WTC11 (cell line): ENCODE results near the gene TRPC4AP. TPM values are rescaled to one million over a fixed set of nuclear protein-coding genes. Genes with fewer than 3 reads are reported as not detected.

Experiments used
- ATAC-seq: fragments of 200-7000 bp; cut with Tn5 transposase; 2 replicates; pipeline ENCODE4 v1.10.0; 2021; ENCODE audit warnings: mild to moderate bottlenecking, moderate library complexity
- CTCF ChIA-PET: fragments of 300-600 bp; sonication (Branson Sonifier 250); formaldehyde crosslinking; loops from one replicate; lab custom pipeline; 2021; ENCODE audit warnings: antibody characterized with exemption; lab: Charles Lee
- POLR2A ChIA-PET: fragments of 350-600 bp; sonication (Branson Sonifier 250); formaldehyde crosslinking; loops from one replicate; lab custom pipeline; 2021; ENCODE audit warnings: antibody characterized with exemption; lab: Charles Lee
- DNase-seq: peaks from one replicate; pipeline ENCODE4 v3.0.0; 2021; ENCODE audit warnings: low spot score
- H3K27ac Mint-ChIP-seq: 2 replicates; pipeline ENCODE4 v1.8.0; 2021; ENCODE audit warnings: mixed read lengths
- H3K27me3 Mint-ChIP-seq: 2 replicates; pipeline ENCODE4 v1.8.0; 2021; ENCODE audit warnings: low read depth, mild to moderate bottlenecking, moderate library complexity, mixed read lengths
- H3K36me3 Mint-ChIP-seq: 2 replicates; pipeline ENCODE4 v1.8.0; 2021; ENCODE audit warnings: mixed read lengths
- H3K4me1 Mint-ChIP-seq: 2 replicates; pipeline ENCODE4 v1.8.0; 2022; ENCODE audit warnings: mixed read lengths
- H3K4me3 Mint-ChIP-seq: 2 replicates; pipeline ENCODE4 v1.8.0; 2021; ENCODE audit warnings: mild to moderate bottlenecking, moderate library complexity, mixed read lengths
- H3K9me3 Mint-ChIP-seq: 2 replicates; pipeline ENCODE4 v1.8.0; 2021; ENCODE audit warnings: mixed read lengths
- ATF1 ChIP-seq: sonication (generic); formaldehyde crosslinking; IDR thresholded peaks from 2 replicates; pipeline ENCODE4 v1.8.1; 2023; ENCODE audit warnings: mild to moderate bottlenecking, moderate library complexity, missing genetic modification reagents
- CREB1 ChIP-seq: sonication (generic); formaldehyde crosslinking; IDR thresholded peaks from 2 replicates; pipeline ENCODE4 v1.8.0; 2023; ENCODE audit warnings: mild to moderate bottlenecking, missing genetic modification reagents
- ELF4 ChIP-seq: sonication (generic); formaldehyde crosslinking; IDR thresholded peaks from 2 replicates; pipeline ENCODE4 v1.8.1; 2022; ENCODE audit warnings: low read depth, mild to moderate bottlenecking, moderate library complexity, missing genetic modification reagents
- FOXJ3 ChIP-seq: sonication (generic); formaldehyde crosslinking; IDR thresholded peaks from 2 replicates; pipeline ENCODE4 v1.9.0; 2021; ENCODE audit warnings: missing genetic modification reagents, mild to moderate bottlenecking, borderline replicate concordance
- FOXP1 ChIP-seq: sonication (generic); formaldehyde crosslinking; IDR thresholded peaks from 2 replicates; pipeline ENCODE4 v1.8.0; 2022; ENCODE audit warnings: missing genetic modification reagents, mild to moderate bottlenecking, moderate library complexity, borderline replicate concordance
- RELA ChIP-seq: sonication (generic); formaldehyde crosslinking; IDR thresholded peaks from 2 replicates; pipeline ENCODE4 v1.8.1; 2022; ENCODE audit warnings: missing genetic modification reagents, mild to moderate bottlenecking, borderline replicate concordance
- SMAD3 ChIP-seq: sonication (generic); formaldehyde crosslinking; IDR thresholded peaks from 2 replicates; pipeline ENCODE4 v1.8.0; 2022; ENCODE audit warnings: missing genetic modification reagents, mild to moderate bottlenecking, borderline replicate concordance
- SMAD4 ChIP-seq: sonication (generic); formaldehyde crosslinking; IDR thresholded peaks from 2 replicates; pipeline ENCODE4 v1.8.0; 2022; ENCODE audit warnings: mild to moderate bottlenecking, missing genetic modification reagents
- SOX15 ChIP-seq: fragments of 250-450 bp; sonication (Bioruptor Pico); IDR thresholded peaks from 2 replicates; pipeline ENCODE4 v1.9.0; 2021; ENCODE audit warnings: mild to moderate bottlenecking
- ZNF263 ChIP-seq: sonication (generic); formaldehyde crosslinking; IDR thresholded peaks from 2 replicates; pipeline ENCODE4 v1.8.1; 2022; ENCODE audit warnings: low read depth, mild to moderate bottlenecking, moderate library complexity, missing genetic modification reagents
- ZNF317 ChIP-seq: sonication (generic); formaldehyde crosslinking; IDR thresholded peaks from 2 replicates; pipeline ENCODE4 v1.8.1; 2023; ENCODE audit warnings: low read depth, mild to moderate bottlenecking, moderate library complexity, missing genetic modification reagents, borderline replicate concordance
- total RNA-seq: library from RNA; stranded (reverse); gene quantifications from 3 replicates; pipeline ENCODE4 v1.2.3, GENCODE V29; 2021
- TF ChIP-seq, protein P1 (sequence below): sonication (generic); formaldehyde crosslinking; IDR thresholded peaks from 2 replicates; pipeline ENCODE4 v1.8.1; 2023; ENCODE audit warnings: mild to moderate bottlenecking, missing genetic modification reagents, borderline replicate concordance
- TF ChIP-seq, protein P2 (sequence below): sonication (generic); formaldehyde crosslinking; IDR thresholded peaks from 2 replicates; pipeline ENCODE4 v1.8.1; 2022; ENCODE audit warnings: low read depth, missing genetic modification reagents, borderline replicate concordance
- TF ChIP-seq, protein P3 (sequence below): fragments of 250-450 bp; sonication (Bioruptor Pico); IDR thresholded peaks from 2 replicates; pipeline ENCODE4 v2.1.2; 2022; ENCODE audit warnings: mild to moderate bottlenecking, moderate library complexity
- TF ChIP-seq, protein P4 (sequence below): sonication (generic); formaldehyde crosslinking; conservative IDR thresholded peaks from 2 replicates; pipeline ENCODE4 v1.8.1; 2023; ENCODE audit warnings: mild to moderate bottlenecking, low read depth, missing genetic modification reagents, moderate library complexity
- TF ChIP-seq, protein P5 (sequence below): fragments of 250-450 bp; sonication (Bioruptor Pico); IDR thresholded peaks from 2 replicates; pipeline ENCODE4 v1.9.0; 2021; ENCODE audit warnings: mild to moderate bottlenecking

The TRPC4AP gene
- total RNA-seq, 1 experiment from 2014 or later: 73.8 TPM

DNA sequence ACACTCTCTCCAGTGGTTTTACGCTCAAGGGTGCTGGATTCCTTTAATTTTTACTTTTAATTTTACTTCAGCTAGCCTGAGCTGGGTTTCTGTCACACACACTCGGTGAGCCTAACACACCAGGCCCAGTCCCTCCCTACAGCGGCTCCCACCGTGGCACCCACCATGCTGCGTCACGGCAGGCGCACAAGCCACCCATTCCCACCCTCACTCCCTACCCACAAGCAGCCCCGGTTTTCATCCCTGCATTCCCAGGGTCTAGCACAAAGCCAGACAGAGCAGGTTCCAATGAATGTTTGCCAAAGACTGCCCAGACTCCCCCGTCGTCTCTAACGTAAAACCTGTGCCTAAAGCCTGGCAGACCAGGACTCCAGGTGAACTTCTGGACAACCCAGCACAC, 86.6 kb downstream of the TRPC4AP start:
- ChIA-PET CTCF (no interaction called here), POLR2A (no interaction called here)
- Mint-ChIP-seq H3K27me3 (no peaks in the 10 kb centered on the region), H3K36me3 (peaks cover 68% of the 10 kb centered on the region), H3K27ac (0 out of 2 replicates have a peak overlapping the region, but pooled peaks have one; percentile 36), H3K4me1 (no peaks in the 10 kb centered on the region), H3K4me3 (no peak overlapping the region), H3K9me3 (no peaks in the 10 kb centered on the region)
- DNase-seq (peak; percentile 1), ATAC-seq (no peak)
- TF ChIP-seq SMAD4 (CRISPR knock-in tag) (no peak), ATF1 (CRISPR knock-in tag) (no peak), SMAD3 (no peak), CREB1 (CRISPR knock-in tag) (no peak)

DNA sequence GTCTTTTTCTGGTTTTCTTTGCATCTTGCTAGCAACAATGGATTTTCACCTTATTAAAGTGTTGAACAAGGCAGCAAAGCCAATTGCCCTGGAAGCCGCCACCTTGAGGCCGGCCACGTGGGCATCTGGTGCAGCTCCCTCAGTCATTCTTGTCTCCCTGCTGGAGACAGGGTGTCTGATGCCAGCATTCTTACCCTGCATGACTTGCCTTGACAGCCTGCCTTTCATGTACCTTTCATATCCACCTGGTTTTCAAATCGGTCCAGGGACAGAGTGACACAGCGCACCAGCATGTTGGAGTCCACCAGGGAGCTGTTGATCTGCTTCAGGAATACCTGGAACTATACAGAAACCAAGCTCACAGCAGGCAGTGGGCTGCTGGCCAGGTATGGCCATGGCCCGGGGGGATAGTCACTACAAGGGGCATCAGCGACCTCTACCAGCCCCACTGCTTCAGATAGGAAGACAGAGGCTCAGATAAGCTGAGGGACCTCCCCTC, 87.1 kb downstream of the TRPC4AP start:
- CTCF ChIA-PET: no interaction called here
- TF ChIP-seq FOXP1 (CRISPR knock-in tag) (no peak), ELF4 (CRISPR knock-in tag) (no peak)
- TF ChIP-seq, all 79 proteins: peak for 0
- Mint-ChIP-seq H3K4me1 (no peaks in the 10 kb centered on the region), H3K36me3 (peaks cover 70% of the 10 kb centered on the region), H3K27ac (no peak overlapping the region), H3K9me3 (no peaks in the 10 kb centered on the region), H3K4me3 (no peak overlapping the region), H3K27me3 (no peaks in the 10 kb centered on the region)
- peak; percentile 5 for DNase-seq
- POLR2A ChIA-PET: no interaction called here
- no peak for ATAC-seq

DNA sequence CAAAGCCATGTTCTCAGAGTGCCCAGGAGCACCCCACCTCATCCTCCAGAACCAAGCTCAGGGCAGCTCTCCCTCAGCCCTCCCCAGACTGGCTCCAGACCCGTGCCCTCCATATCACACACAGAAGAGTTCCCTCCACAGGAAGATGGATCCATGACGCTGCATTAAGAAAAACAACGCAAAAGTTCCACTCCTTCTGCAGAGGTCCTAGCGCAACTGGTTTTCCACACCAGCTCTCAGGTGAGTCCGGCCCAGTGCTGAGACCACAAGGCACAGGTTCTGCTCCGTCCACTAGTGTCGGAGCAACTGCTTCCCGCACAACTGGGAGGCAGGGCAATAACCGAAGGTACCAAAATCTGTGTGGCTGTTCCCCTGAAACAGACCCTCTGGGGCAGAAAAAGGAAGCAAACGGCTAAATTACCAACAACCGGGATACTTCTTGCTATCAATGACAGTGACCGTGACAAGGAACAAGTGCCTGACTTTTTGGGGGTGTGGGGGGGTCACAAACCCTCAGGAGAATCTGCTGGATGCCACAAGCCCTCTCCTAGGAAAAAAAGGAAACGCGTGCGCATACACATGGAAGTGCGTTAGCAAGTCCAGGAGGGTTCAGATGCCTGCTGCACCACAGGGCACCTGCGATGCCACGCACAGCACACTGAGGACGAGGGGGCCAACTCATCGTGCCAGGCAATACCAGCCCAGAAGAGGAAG, 87.7 kb downstream of the TRPC4AP start:
- DNase-seq (peak; percentile 5), ATAC-seq (no peak)
- TF ChIP-seq, protein P1, sequence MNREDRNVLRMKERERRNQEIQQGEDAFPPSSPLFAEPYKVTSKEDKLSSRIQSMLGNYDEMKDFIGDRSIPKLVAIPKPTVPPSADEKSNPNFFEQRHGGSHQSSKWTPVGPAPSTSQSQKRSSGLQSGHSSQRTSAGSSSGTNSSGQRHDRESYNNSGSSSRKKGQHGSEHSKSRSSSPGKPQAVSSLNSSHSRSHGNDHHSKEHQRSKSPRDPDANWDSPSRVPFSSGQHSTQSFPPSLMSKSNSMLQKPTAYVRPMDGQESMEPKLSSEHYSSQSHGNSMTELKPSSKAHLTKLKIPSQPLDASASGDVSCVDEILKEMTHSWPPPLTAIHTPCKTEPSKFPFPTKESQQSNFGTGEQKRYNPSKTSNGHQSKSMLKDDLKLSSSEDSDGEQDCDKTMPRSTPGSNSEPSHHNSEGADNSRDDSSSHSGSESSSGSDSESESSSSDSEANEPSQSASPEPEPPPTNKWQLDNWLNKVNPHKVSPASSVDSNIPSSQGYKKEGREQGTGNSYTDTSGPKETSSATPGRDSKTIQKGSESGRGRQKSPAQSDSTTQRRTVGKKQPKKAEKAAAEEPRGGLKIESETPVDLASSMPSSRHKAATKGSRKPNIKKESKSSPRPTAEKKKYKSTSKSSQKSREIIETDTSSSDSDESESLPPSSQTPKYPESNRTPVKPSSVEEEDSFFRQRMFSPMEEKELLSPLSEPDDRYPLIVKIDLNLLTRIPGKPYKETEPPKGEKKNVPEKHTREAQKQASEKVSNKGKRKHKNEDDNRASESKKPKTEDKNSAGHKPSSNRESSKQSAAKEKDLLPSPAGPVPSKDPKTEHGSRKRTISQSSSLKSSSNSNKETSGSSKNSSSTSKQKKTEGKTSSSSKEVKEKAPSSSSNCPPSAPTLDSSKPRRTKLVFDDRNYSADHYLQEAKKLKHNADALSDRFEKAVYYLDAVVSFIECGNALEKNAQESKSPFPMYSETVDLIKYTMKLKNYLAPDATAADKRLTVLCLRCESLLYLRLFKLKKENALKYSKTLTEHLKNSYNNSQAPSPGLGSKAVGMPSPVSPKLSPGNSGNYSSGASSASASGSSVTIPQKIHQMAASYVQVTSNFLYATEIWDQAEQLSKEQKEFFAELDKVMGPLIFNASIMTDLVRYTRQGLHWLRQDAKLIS (CRISPR knock-in tag): no peak
- TF ChIP-seq, protein P2, sequence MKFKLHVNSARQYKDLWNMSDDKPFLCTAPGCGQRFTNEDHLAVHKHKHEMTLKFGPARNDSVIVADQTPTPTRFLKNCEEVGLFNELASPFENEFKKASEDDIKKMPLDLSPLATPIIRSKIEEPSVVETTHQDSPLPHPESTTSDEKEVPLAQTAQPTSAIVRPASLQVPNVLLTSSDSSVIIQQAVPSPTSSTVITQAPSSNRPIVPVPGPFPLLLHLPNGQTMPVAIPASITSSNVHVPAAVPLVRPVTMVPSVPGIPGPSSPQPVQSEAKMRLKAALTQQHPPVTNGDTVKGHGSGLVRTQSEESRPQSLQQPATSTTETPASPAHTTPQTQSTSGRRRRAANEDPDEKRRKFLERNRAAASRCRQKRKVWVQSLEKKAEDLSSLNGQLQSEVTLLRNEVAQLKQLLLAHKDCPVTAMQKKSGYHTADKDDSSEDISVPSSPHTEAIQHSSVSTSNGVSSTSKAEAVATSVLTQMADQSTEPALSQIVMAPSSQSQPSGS (CRISPR knock-in tag): no peak
- TF ChIP-seq ZNF317 (CRISPR knock-in tag) (no peak), SOX15 (no peak), FOXJ3 (CRISPR knock-in tag) (no peak), ZNF263 (no peak), RELA (no peak)
- TF ChIP-seq, protein P3, sequence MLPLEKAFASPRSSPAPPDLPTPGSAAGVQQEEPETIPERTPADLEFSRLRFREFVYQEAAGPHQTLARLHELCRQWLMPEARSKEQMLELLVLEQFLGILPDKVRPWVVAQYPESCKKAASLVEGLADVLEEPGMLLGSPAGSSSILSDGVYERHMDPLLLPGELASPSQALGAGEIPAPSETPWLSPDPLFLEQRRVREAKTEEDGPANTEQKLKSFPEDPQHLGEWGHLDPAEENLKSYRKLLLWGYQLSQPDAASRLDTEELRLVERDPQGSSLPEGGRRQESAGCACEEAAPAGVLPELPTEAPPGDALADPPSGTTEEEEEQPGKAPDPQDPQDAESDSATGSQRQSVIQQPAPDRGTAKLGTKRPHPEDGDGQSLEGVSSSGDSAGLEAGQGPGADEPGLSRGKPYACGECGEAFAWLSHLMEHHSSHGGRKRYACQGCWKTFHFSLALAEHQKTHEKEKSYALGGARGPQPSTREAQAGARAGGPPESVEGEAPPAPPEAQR (CRISPR knock-in tag): no peak
- TF ChIP-seq, protein P4, sequence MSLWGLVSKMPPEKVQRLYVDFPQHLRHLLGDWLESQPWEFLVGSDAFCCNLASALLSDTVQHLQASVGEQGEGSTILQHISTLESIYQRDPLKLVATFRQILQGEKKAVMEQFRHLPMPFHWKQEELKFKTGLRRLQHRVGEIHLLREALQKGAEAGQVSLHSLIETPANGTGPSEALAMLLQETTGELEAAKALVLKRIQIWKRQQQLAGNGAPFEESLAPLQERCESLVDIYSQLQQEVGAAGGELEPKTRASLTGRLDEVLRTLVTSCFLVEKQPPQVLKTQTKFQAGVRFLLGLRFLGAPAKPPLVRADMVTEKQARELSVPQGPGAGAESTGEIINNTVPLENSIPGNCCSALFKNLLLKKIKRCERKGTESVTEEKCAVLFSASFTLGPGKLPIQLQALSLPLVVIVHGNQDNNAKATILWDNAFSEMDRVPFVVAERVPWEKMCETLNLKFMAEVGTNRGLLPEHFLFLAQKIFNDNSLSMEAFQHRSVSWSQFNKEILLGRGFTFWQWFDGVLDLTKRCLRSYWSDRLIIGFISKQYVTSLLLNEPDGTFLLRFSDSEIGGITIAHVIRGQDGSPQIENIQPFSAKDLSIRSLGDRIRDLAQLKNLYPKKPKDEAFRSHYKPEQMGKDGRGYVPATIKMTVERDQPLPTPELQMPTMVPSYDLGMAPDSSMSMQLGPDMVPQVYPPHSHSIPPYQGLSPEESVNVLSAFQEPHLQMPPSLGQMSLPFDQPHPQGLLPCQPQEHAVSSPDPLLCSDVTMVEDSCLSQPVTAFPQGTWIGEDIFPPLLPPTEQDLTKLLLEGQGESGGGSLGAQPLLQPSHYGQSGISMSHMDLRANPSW: no peak
- TF ChIP-seq, protein P5, sequence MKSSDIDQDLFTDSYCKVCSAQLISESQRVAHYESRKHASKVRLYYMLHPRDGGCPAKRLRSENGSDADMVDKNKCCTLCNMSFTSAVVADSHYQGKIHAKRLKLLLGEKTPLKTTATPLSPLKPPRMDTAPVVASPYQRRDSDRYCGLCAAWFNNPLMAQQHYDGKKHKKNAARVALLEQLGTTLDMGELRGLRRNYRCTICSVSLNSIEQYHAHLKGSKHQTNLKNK: no peak
- no peaks in the 10 kb centered on the region for H3K4me1 Mint-ChIP-seq
- ChIA-PET CTCF (no interaction called here), POLR2A (no interaction called here)
- no peak overlapping the region for H3K4me3 Mint-ChIP-seq
- H3K36me3 Mint-ChIP-seq: peaks cover 65% of the 10 kb centered on the region
- no peaks in the 10 kb centered on the region for H3K9me3 Mint-ChIP-seq
- H3K27me3 Mint-ChIP-seq: no peaks in the 10 kb centered on the region
- no peak overlapping the region for H3K27ac Mint-ChIP-seq
